GF-D8 (cell line): ENCODE results near the gene IFI27L1.
"Not testable (repeated sequence)": the region's sequence is repeated elsewhere in the genome, so short reads cannot be mapped to it uniquely, and the experiment has no call there.

Experiments used
- DNase-seq: peaks from one replicate; lab custom pipeline; 2025; lab: John Stamatoyannopoulos, UW

The IFI27L1 gene

GRCh38 chr14:94048691-94049624 is 32.2 kb upstream of the IFI27L1 start:
- DNase-seq: no peak

GRCh38 chr14:94049625-94050023 is 31.5 kb upstream of the IFI27L1 start:
- no peak for DNase-seq

- DNase-seq: no peak
Observed at GRCh38 chr14:94050231-94050880, 30.8 kb upstream of the IFI27L1 start.

- no peak for DNase-seq
Observed at GRCh38 chr14:94051115-94051514, 30.0 kb upstream of the IFI27L1 start.

- no peak for DNase-seq
Observed at GRCh38 chr14:94051779-94052178, 29.3 kb upstream of the IFI27L1 start.

- no peak for DNase-seq
Observed at GRCh38 chr14:94052199-94052598, 28.9 kb upstream of the IFI27L1 start.

- no peak for DNase-seq
Observed at GRCh38 chr14:94052662-94053061, 28.4 kb upstream of the IFI27L1 start.

GRCh38 chr14:94054401-94054800 is 26.7 kb upstream of the IFI27L1 start:
- no peak for DNase-seq

- no peak for DNase-seq
Observed at GRCh38 chr14:94054936-94055335, 26.2 kb upstream of the IFI27L1 start.

- no peak for DNase-seq
Observed at GRCh38 chr14:94056579-94057308, 24.4 kb upstream of the IFI27L1 start.

- DNase-seq: no peak
Observed at GRCh38 chr14:94058128-94058673, 22.9 kb upstream of the IFI27L1 start.

- no peak for DNase-seq
Observed at GRCh38 chr14:94058674-94059138, 22.4 kb upstream of the IFI27L1 start.

GRCh38 chr14:94059998-94060397 is 21.1 kb upstream of the IFI27L1 start:
- no peak for DNase-seq

GRCh38 chr14:94062344-94062940 is 18.7 kb upstream of the IFI27L1 start:
- DNase-seq: no peak

- DNase-seq: no peak
Observed at GRCh38 chr14:94066089-94066676, 14.9 kb upstream of the IFI27L1 start.

GRCh38 chr14:94072076-94072475 is 9.0 kb upstream of the IFI27L1 start:
- DNase-seq: not testable (repeated sequence)

- no peak for DNase-seq
Observed at GRCh38 chr14:94074534-94074933, 6.6 kb upstream of the IFI27L1 start.

GRCh38 chr14:94075008-94075407 is 6.1 kb upstream of the IFI27L1 start:
- DNase-seq: no peak

- DNase-seq: no peak
Observed at GRCh38 chr14:94077111-94077821, 3.8 kb upstream of the IFI27L1 start.

GRCh38 chr14:94077823-94078222 is 3.3 kb upstream of the IFI27L1 start:
- DNase-seq: no peak
